Neural cell (in vitro differentiated cells): Measurements from ENCODE around the gene LRRC8C.

ENCODE experiments used
- CTCF ChIP-seq: fragments of 450-650 bp; IDR thresholded peaks from 2 replicates; pipeline ENCODE4 v1.5.1; 2014; ENCODE audit warnings: antibody characterized with exemption, mild to moderate bottlenecking, moderate library complexity; ENCODE audit not compliant: poor library complexity, severe bottlenecking
- EZH2 ChIP-seq: fragments of 200-600, 300-800 bp; shearing (Covaris generic), sonication (generic); IDR thresholded peaks from 2 replicates; pipeline ENCODE4 v1.6.1; 2014; ENCODE audit warnings: antibody characterized with exemption, low read length, borderline replicate concordance, mild to moderate bottlenecking; ENCODE audit not compliant: insufficient read depth, poor library complexity, severe bottlenecking
- MXI1 ChIP-seq: fragments of 450-650 bp; conservative IDR thresholded peaks from 2 replicates; pipeline ENCODE4 v1.6.1; 2014; ENCODE audit warnings: antibody characterized with exemption, mild to moderate bottlenecking; ENCODE audit not compliant: poor library complexity, severe bottlenecking
- POLR2AphosphoS5 ChIP-seq: IDR thresholded peaks from 2 replicates; pipeline ENCODE4 v1.6.1; 2012
- REST ChIP-seq: IDR thresholded peaks from 2 replicates; pipeline ENCODE4 v1.6.1; 2012; ENCODE audit warnings: borderline replicate concordance
- SMC3 ChIP-seq: fragments of 450-650 bp; conservative IDR thresholded peaks from 2 replicates; pipeline ENCODE4 v1.6.1; 2014; ENCODE audit warnings: antibody characterized with exemption, mild to moderate bottlenecking, moderate library complexity; ENCODE audit not compliant: poor library complexity

- no peak for TF ChIP-seq MXI1
- TF ChIP-seq CTCF = no peak
- TF ChIP-seq POLR2AphosphoS5 = no peak
- TF ChIP-seq REST = no peak
- TF ChIP-seq EZH2 = no peak
- no peak for TF ChIP-seq SMC3
These were observed 134.7 kb downstream of the LRRC8C start for GRCh38 chr1:89767618-89768017.
